DMS153 treated with DMSO at 0.1 percent for 48 hours (cell line): ENCODE measurements around the gene TLR9.

ENCODE experiments used
- DNase-seq: peaks from one replicate; lab custom pipeline; 2025; ENCODE audit not compliant: unreplicated experiment; lab: John Stamatoyannopoulos, UW

TLR9 gene

DNA sequence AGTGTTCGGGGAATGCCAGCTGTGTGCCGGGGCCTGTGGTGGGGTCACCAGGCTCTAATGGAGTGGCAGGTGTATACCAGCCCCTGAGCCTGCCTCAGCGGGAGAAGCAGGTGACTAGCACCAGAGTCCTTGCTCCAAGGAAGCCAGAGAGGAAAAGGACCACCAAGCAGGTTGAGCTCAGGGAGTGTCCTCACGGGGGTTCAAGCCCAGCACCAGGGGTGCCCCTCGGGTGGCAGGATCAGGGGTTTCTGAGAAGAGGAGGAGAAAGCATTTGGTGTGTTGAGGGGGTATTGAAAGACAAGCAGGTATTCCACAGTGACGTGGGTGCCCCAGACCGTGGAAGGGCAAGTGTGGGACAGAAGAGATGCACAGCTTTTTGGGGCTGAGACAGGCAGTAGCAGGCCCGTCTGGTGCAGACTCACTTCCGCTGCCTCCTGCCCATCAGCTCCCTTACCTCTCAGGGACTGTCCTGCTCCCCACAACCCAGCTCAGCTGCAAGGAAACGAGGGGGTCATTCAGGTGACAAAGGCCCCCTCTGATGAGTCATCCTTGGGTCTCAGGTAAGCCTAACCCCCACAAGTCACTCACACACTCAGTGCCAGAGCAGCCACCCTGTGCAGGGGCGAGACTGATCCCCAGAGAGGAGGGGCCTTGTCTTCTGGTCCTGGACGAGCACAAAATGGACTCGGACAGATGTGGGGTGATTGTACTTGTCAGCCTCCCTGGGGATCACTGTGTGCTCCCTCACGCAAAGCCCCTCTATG is 49.8 kb downstream of the TLR9 start:
- no peak for DNase-seq

GRCh38 chr3:52174896-52175295 is 50.5 kb downstream of the TLR9 start:
- DNase-seq, result no peak

GRCh38 chr3:52173101-52173500 is 52.3 kb downstream of the TLR9 start:
- DNase-seq, result no peak

GRCh38 chr3:52172262-52172757 is 53.1 kb downstream of the TLR9 start:
- DNase-seq, result no peak

- DNase-seq, result no peak
Measured at GRCh38 chr3:52171514-52172261, 53.8 kb downstream of the TLR9 start.
